ENCODE measurements around the gene RNF113B.

The RNF113B gene

DNA sequence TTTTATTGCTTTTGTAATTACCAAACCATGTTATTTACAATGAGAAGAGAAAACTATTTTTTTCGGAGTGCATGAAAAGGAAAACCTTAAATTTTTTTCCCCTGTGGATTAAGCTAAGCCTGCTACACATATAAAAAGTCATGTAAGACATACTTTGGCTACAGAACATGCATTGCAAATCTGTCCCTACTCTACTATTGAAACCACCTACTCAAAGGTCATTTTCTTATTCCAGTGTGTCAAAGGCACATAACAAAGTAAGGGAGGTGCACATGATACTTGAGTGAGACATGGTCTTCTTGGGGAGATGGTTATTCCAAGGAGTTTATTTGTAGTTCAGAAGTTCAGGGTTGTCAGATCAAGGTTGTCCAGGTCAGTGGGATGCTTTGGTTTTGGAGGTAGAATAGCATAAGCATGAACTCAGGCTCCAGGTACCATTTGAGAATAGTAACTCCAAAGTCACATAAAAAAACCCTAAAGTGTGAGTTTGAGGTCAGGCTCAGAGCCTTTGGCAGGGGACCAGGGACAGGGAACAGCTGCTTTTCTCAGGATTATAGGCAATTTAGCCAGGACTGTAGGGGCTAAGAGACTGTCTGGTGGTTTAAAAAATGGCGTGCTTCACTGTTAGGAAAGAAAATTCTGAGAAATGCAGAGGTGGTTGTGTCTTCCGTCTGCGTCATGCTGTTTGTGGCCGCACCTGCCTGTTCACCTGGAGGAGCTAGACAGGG lies 18.7 kb downstream of the RNF113B start:
- Histone ChIP-seq H2AFZ (ENCODE audit: low read depth) (no peak overlapping the region), H3K79me2 (ENCODE audit: insufficient read depth, low read depth) (peaks cover 4% of the 10 kb centered on the region; the same call in 1 of the 2 replicates), H3K36me3 (ENCODE audit: insufficient read depth) (no peaks in the 10 kb centered on the region), H3K9ac (no peak overlapping the region), H3K27ac (no peak overlapping the region), H3K4me3 (IDR thresholded peaks at IDR 0.05; ENCODE audit: insufficient read depth, low read depth, low read length) (no peak overlapping the region), H3K27me3 (ENCODE audit: insufficient read depth, low read depth) (no peaks in the 10 kb centered on the region), H4K20me1 (ENCODE audit: insufficient read depth) (no peaks in the 10 kb centered on the region), H3K4me2 (no peak overlapping the region), H3K4me1 (ENCODE audit: low read depth, poor library complexity, severe bottlenecking) (peaks cover 12% of the 10 kb centered on the region)
- TF ChIP-seq, protein P1, sequence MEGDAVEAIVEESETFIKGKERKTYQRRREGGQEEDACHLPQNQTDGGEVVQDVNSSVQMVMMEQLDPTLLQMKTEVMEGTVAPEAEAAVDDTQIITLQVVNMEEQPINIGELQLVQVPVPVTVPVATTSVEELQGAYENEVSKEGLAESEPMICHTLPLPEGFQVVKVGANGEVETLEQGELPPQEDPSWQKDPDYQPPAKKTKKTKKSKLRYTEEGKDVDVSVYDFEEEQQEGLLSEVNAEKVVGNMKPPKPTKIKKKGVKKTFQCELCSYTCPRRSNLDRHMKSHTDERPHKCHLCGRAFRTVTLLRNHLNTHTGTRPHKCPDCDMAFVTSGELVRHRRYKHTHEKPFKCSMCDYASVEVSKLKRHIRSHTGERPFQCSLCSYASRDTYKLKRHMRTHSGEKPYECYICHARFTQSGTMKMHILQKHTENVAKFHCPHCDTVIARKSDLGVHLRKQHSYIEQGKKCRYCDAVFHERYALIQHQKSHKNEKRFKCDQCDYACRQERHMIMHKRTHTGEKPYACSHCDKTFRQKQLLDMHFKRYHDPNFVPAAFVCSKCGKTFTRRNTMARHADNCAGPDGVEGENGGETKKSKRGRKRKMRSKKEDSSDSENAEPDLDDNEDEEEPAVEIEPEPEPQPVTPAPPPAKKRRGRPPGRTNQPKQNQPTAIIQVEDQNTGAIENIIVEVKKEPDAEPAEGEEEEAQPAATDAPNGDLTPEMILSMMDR (conservative IDR thresholded peaks at IDR 0.05; ENCODE audit: low read depth, low read length) = no peak

DNA sequence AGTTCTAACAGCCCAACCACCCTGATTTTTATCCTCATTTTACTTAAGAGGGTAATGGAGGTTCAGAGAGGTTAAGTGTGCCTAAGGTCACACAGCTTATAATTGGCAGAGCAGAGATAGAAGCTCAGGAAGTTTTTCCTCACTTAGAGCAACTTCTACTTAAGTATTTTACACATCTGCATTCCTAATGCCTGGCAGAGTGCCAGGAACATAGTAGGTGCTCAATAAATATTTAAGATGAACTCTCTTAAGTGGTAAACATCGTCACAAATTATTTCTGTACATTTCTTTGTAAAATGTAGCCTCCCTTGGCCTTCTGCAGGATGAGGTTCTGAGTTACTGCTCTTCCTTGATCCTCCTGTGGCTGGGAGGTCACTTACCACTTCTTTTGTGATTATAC lies 19.5 kb downstream of the RNF113B start:
- Histone ChIP-seq H3K36me3 (ENCODE audit: insufficient read depth) (no peaks in the 10 kb centered on the region), H3K27me3 (ENCODE audit: insufficient read depth, low read depth) (no peaks in the 10 kb centered on the region), H3K79me2 (ENCODE audit: insufficient read depth, low read depth) (peaks cover 6% of the 10 kb centered on the region; the same call in 1 of the 2 replicates), H2AFZ (ENCODE audit: low read depth) (no peak overlapping the region), H3K27ac (no peak overlapping the region), H3K4me2 (no peak overlapping the region), H4K20me1 (ENCODE audit: insufficient read depth) (no peaks in the 10 kb centered on the region), H3K9ac (no peak overlapping the region), H3K4me3 (IDR thresholded peaks at IDR 0.05; ENCODE audit: insufficient read depth, low read depth, low read length) (no peak overlapping the region), H3K4me1 (ENCODE audit: low read depth, poor library complexity, severe bottlenecking) (peaks cover 16% of the 10 kb centered on the region)
- TF ChIP-seq, protein P1 (conservative IDR thresholded peaks at IDR 0.05; ENCODE audit: low read depth, low read length) = no peak

DNA sequence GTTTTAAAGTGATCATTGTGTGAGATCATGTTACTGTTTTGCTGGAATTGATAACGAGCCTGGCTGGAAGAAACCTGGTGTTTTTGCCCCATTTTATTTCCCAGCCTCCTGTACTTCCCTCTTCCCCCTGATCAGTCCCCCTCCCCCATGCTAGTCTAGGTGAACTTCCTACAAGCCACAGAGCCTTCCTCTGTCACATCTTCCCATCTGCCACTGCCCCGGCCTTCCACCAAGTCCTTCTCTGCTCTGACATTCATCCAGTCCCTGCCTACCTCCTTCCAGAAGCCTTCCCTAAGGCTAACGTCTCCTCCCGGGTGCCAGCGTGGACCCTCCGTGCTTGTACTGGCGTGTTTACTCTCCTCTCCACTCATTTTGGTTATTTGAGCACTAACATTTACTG lies 19.9 kb downstream of the RNF113B start:
- no peak overlapping the region for H3K4me2 ChIP-seq
- H3K4me3 ChIP-seq (IDR thresholded peaks at IDR 0.05; ENCODE audit: insufficient read depth, low read depth, low read length) = no peak overlapping the region
- peaks cover 20% of the 10 kb centered on the region for H3K4me1 ChIP-seq (ENCODE audit: low read depth, poor library complexity, severe bottlenecking)
- H3K9ac ChIP-seq = no peak overlapping the region
- H3K27ac ChIP-seq = no peak overlapping the region
- H3K27me3 ChIP-seq (ENCODE audit: insufficient read depth, low read depth) = no peaks in the 10 kb centered on the region
- TF ChIP-seq, protein P1 (conservative IDR thresholded peaks at IDR 0.05; ENCODE audit: low read depth, low read length) = no peak
- H4K20me1 ChIP-seq (ENCODE audit: insufficient read depth) = no peaks in the 10 kb centered on the region
- H2AFZ ChIP-seq (ENCODE audit: low read depth) = no peak overlapping the region
- peaks cover 11% of the 10 kb centered on the region; the same call in 1 of the 2 replicates for H3K79me2 ChIP-seq (ENCODE audit: insufficient read depth, low read depth)
- no peaks in the 10 kb centered on the region for H3K36me3 ChIP-seq (ENCODE audit: insufficient read depth)

DNA sequence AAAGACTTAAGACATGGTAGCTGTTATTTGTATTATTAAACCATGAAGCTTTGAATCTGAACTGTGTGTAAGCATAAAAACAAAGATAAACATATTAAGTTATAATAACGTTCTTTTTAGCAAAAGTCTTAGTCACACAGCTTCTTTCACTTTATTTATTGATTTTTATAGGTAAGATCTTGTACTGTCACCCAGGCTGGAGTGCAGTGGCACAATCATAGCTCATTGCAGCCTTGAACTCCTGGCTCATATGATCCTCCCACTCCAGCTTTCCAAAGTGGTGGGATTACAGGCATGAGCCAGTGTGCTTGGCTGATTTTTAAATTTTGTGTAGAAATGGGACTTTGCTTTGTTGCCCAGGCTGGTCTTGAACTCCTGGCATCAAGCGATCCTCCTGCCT lies 20.8 kb downstream of the RNF113B start:
- no peak overlapping the region for H3K27ac ChIP-seq
- peaks cover 24% of the 10 kb centered on the region for H3K4me1 ChIP-seq (ENCODE audit: low read depth, poor library complexity, severe bottlenecking)
- no peaks in the 10 kb centered on the region for H4K20me1 ChIP-seq (ENCODE audit: insufficient read depth)
- H3K27me3 ChIP-seq (ENCODE audit: insufficient read depth, low read depth) = no peaks in the 10 kb centered on the region
- no peak overlapping the region for H3K4me3 ChIP-seq (IDR thresholded peaks at IDR 0.05; ENCODE audit: insufficient read depth, low read depth, low read length)
- H3K4me2 ChIP-seq = no peak overlapping the region
- no peak overlapping the region for H2AFZ ChIP-seq (ENCODE audit: low read depth)
- H3K9ac ChIP-seq = no peak overlapping the region
- peaks cover 17% of the 10 kb centered on the region; the same call in 1 of the 2 replicates for H3K79me2 ChIP-seq (ENCODE audit: insufficient read depth, low read depth)
- TF ChIP-seq, protein P1 (conservative IDR thresholded peaks at IDR 0.05; ENCODE audit: low read depth, low read length) = no peak
- no peaks in the 10 kb centered on the region for H3K36me3 ChIP-seq (ENCODE audit: insufficient read depth)
